ENCODE measurements around the gene CACNA2D3.

The CACNA2D3 gene

GRCh38 chr3:54567949-54568348, 445.6 kb downstream of the CACNA2D3 start:
- H3K4me3 ChIP-seq (ENCODE audit: low read length): no peak overlapping the region
- no peak for DNase-seq (ENCODE audit: low read depth)
- TF ChIP-seq CTCF (IDR thresholded peaks at IDR 0.05; ENCODE audit: insufficient read depth, low read depth, low read length, missing control alignments): no peak

- no peak for TF ChIP-seq CTCF (IDR thresholded peaks at IDR 0.05; ENCODE audit: insufficient read depth, low read depth, low read length, missing control alignments)
These were observed 447.7 kb downstream of the CACNA2D3 start for GRCh38 chr3:54570008-54570407.

GRCh38 chr3:54572197-54572895, 450.0 kb downstream of the CACNA2D3 start:
- DNase-seq (ENCODE audit: low read depth): no peak
- TF ChIP-seq CTCF (IDR thresholded peaks at IDR 0.05; ENCODE audit: insufficient read depth, low read depth, low read length, missing control alignments): no peak
- no peak overlapping the region for H3K4me3 ChIP-seq (ENCODE audit: low read length)

More at GRCh38 chr3:54570008-54570407, 447.7 kb downstream of the CACNA2D3 start:
- DNase-seq (ENCODE audit: low read depth): no peak
- no peak overlapping the region for H3K4me3 ChIP-seq (ENCODE audit: low read length)

GRCh38 chr3:54573858-54574257, 451.5 kb downstream of the CACNA2D3 start:
- no peak for TF ChIP-seq CTCF (IDR thresholded peaks at IDR 0.05; ENCODE audit: insufficient read depth, low read depth, low read length, missing control alignments)
- no peak overlapping the region for H3K4me3 ChIP-seq (ENCODE audit: low read length)
- no peak for DNase-seq (ENCODE audit: low read depth)

GRCh38 chr3:54574906-54575617, 452.7 kb downstream of the CACNA2D3 start:
- no peak for TF ChIP-seq CTCF (IDR thresholded peaks at IDR 0.05; ENCODE audit: insufficient read depth, low read depth, low read length, missing control alignments)
- no peak for DNase-seq (ENCODE audit: low read depth)

GRCh38 chr3:54575618-54575960, 453.2 kb downstream of the CACNA2D3 start:
- no peak for DNase-seq (ENCODE audit: low read depth)
- H3K4me3 ChIP-seq (ENCODE audit: low read length): no peak overlapping the region
- no peak for TF ChIP-seq CTCF (IDR thresholded peaks at IDR 0.05; ENCODE audit: insufficient read depth, low read depth, low read length, missing control alignments)

More at GRCh38 chr3:54574906-54575617, 452.7 kb downstream of the CACNA2D3 start:
- H3K4me3 ChIP-seq (ENCODE audit: low read length): no peak overlapping the region

Data from epithelial cell of esophagus (primary cell).